ENCODE data around the gene MINK1.
A peak's percentile ranks its signal among the peaks of the same experiment; 100 is the strongest.

Gene MINK1

DNA sequence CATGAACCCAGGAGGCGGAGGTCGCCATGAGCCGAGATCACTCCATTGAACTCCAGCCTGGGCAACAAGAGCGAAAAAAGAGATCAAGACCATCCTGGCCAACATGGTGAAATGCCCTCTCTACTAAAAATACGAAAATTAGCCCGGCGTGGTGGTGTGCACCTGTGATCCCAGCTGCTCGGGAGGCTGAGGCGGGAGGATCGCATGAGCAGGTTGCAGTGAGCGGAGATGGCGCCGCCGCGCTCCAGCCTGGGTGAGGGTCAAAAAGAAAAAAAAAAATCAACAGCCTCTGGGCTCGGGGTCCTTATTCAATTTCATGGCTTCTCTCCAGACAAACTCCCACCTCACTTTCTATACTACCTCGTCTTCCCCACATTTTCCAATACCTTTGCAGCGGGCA lies 95.7 kb downstream of the MINK1 start:
- TF ChIP-seq, protein P1, sequence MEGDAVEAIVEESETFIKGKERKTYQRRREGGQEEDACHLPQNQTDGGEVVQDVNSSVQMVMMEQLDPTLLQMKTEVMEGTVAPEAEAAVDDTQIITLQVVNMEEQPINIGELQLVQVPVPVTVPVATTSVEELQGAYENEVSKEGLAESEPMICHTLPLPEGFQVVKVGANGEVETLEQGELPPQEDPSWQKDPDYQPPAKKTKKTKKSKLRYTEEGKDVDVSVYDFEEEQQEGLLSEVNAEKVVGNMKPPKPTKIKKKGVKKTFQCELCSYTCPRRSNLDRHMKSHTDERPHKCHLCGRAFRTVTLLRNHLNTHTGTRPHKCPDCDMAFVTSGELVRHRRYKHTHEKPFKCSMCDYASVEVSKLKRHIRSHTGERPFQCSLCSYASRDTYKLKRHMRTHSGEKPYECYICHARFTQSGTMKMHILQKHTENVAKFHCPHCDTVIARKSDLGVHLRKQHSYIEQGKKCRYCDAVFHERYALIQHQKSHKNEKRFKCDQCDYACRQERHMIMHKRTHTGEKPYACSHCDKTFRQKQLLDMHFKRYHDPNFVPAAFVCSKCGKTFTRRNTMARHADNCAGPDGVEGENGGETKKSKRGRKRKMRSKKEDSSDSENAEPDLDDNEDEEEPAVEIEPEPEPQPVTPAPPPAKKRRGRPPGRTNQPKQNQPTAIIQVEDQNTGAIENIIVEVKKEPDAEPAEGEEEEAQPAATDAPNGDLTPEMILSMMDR (IDR thresholded peaks at IDR 0.05; ENCODE audit: control insufficient read depth, insufficient read depth, low read depth, low read length, missing control alignments): no peak
- no peak overlapping the region for H3K4me3 ChIP-seq (ENCODE audit: control insufficient read depth, low read depth, low read length)
- DNase-seq (ENCODE audit: low read depth): no peak

DNA sequence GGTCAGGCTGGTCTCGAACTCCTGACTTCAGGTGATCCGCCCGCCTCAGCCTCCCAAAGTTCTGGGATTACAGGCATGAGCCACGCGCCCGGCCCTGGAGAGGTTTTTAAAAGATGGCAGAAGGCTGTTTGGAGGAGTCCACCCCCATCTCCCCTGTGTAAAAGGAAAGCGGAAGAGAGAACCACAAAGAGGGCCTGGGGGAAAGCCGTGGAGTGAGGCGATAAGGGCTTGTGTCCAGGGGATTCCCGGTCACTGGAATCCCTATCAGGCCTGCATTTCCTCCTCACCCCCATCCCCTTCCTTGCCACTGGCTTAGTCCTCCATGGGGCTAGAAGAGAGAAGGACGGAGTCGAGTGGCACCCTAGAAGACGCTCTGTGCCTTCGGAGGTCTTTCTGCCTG lies 98.8 kb downstream of the MINK1 start, which contains the start of gene GP1BA:
TSS of gene GP1BA (plus strand) at position 315 of the 400 bp plus-strand sequence. CDS start 328 bp downstream, outside the sequence.
- TF ChIP-seq, protein P1 (IDR thresholded peaks at IDR 0.05; ENCODE audit: control insufficient read depth, insufficient read depth, low read depth, low read length, missing control alignments): no peak
- no peak within 1 kb of the TSS for H3K4me3 ChIP-seq (ENCODE audit: control insufficient read depth, low read depth, low read length)
- DNase-seq (ENCODE audit: low read depth): no peak

DNA sequence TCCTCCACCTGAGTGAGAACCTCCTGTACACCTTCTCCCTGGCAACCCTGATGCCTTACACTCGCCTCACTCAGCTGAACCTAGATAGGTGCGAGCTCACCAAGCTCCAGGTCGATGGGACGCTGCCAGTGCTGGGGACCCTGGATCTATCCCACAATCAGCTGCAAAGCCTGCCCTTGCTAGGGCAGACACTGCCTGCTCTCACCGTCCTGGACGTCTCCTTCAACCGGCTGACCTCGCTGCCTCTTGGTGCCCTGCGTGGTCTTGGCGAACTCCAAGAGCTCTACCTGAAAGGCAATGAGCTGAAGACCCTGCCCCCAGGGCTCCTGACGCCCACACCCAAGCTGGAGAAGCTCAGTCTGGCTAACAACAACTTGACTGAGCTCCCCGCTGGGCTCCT lies 99.6 kb downstream of the MINK1 start:
- TF ChIP-seq, protein P1 (IDR thresholded peaks at IDR 0.05; ENCODE audit: control insufficient read depth, insufficient read depth, low read depth, low read length, missing control alignments): no peak
- DNase-seq (ENCODE audit: low read depth): no peak
- H3K4me3 ChIP-seq (ENCODE audit: control insufficient read depth, low read depth, low read length): no peak overlapping the region

DNA sequence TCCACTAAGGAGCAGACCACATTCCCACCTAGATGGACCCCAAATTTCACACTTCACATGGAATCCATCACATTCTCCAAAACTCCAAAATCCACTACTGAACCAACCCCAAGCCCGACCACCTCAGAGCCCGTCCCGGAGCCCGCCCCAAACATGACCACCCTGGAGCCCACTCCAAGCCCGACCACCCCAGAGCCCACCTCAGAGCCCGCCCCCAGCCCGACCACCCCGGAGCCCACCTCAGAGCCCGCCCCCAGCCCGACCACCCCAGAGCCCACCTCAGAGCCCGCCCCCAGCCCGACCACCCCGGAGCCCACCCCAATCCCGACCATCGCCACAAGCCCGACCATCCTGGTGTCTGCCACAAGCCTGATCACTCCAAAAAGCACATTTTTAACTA lies 100.5 kb downstream of the MINK1 start:
- no peak overlapping the region for H3K4me3 ChIP-seq (ENCODE audit: control insufficient read depth, low read depth, low read length)
- DNase-seq (ENCODE audit: low read depth): no peak
- TF ChIP-seq, protein P1 (IDR thresholded peaks at IDR 0.05; ENCODE audit: control insufficient read depth, insufficient read depth, low read depth, low read length, missing control alignments): no peak

GRCh38 chr17:4934173-4934979 lies 101.2 kb downstream of the MINK1 start:
- no peak for DNase-seq (ENCODE audit: low read depth)
- TF ChIP-seq, protein P1 (IDR thresholded peaks at IDR 0.05; ENCODE audit: control insufficient read depth, insufficient read depth, low read depth, low read length, missing control alignments): peak; percentile 53
- H3K4me3 ChIP-seq (ENCODE audit: control insufficient read depth, low read depth, low read length): peak overlapping the region; percentile 13; the same call in 1 of the 2 replicates

DNA sequence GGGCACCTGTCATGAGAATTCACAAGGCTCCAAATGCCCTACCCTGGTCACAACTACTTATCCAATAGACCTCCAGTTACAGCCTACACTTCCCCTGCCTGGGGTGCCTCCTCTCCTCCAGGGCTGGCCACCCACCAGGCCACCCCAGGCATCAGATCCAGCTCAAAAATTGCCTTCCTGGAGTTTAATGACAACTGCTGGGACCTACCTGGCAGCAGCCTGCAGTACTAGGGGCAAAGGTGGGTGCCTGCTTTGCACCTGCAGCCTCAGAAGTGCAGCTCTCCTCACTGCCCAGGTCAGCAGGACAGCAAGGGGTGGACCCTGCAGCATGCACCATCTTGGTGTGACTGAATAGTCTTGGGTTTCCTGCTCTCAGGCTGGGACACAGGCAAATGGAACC lies 102.5 kb downstream of the MINK1 start:
- H3K4me3 ChIP-seq (ENCODE audit: control insufficient read depth, low read depth, low read length): no peak overlapping the region

More for the DNA sequence above, 102.5 kb downstream of the MINK1 start:
- TF ChIP-seq, protein P1 (IDR thresholded peaks at IDR 0.05; ENCODE audit: control insufficient read depth, insufficient read depth, low read depth, low read length, missing control alignments): no peak
- no peak for DNase-seq (ENCODE audit: low read depth)
